Measurements from ENCODE around the gene MAN2B1.

Gene MAN2B1

GRCh38 chr19:12642506-12642905 lies 24.0 kb downstream of the MAN2B1 start:
- no peak overlapping the region for H3K4me3 ChIP-seq (ENCODE audit: low read depth, low read length)
- no peak overlapping the region for H3K27ac ChIP-seq
- in situ Hi-C loops (cut with HindIII; ENCODE audit: low pct_ligation_motif_present, low sequenced_read_pairs) = no loop called here
- DNase-seq = no peak
- H3K27me3 ChIP-seq (replicated peaks) = no peaks in the 10 kb centered on the region
- no peaks in the 10 kb centered on the region for H3K36me3 ChIP-seq (replicated peaks)
- no peak for TF ChIP-seq CTCF (IDR thresholded peaks at IDR 0.05; ENCODE audit: low read depth, low read length, missing control alignments)

- Histone ChIP-seq H3K27me3 (replicated peaks) (no peaks in the 10 kb centered on the region), H3K4me3 (ENCODE audit: low read depth, low read length) (no peak overlapping the region), H3K27ac (no peak overlapping the region), H3K36me3 (replicated peaks) (no peaks in the 10 kb centered on the region)
- no peak for DNase-seq
- no peak for TF ChIP-seq CTCF (IDR thresholded peaks at IDR 0.05; ENCODE audit: low read depth, low read length, missing control alignments)
- in situ Hi-C loops (cut with HindIII; ENCODE audit: low pct_ligation_motif_present, low sequenced_read_pairs) = no loop called here
Observed at GRCh38 chr19:12641456-12641855, 25.1 kb downstream of the MAN2B1 start.

- H3K27ac ChIP-seq = no peak overlapping the region
- in situ Hi-C loops (cut with HindIII; ENCODE audit: low pct_ligation_motif_present, low sequenced_read_pairs) = no loop called here
Observed at GRCh38 chr19:12639901-12640613, 26.5 kb downstream of the MAN2B1 start.

GRCh38 chr19:12638611-12639182 lies 27.8 kb downstream of the MAN2B1 start:
- Histone ChIP-seq H3K4me3 (ENCODE audit: low read depth, low read length) (no peak overlapping the region), H3K27ac (no peak overlapping the region), H3K36me3 (replicated peaks) (no peaks in the 10 kb centered on the region), H3K27me3 (replicated peaks) (no peaks in the 10 kb centered on the region)
- DNase-seq = no peak
- TF ChIP-seq CTCF (IDR thresholded peaks at IDR 0.05; ENCODE audit: low read depth, low read length, missing control alignments) = no peak
- in situ Hi-C loops (cut with HindIII; ENCODE audit: low pct_ligation_motif_present, low sequenced_read_pairs) = no loop called here

More at GRCh38 chr19:12639901-12640613, 26.5 kb downstream of the MAN2B1 start:
- no peaks in the 10 kb centered on the region for H3K36me3 ChIP-seq (replicated peaks)
- TF ChIP-seq CTCF (IDR thresholded peaks at IDR 0.05; ENCODE audit: low read depth, low read length, missing control alignments) = peak; percentile 87
- DNase-seq = peak; percentile 84
- peak overlapping the region; percentile 12 for H3K4me3 ChIP-seq (ENCODE audit: low read depth, low read length)
- no peaks in the 10 kb centered on the region for H3K27me3 ChIP-seq (replicated peaks)

- DNase-seq = no peak
- no peak overlapping the region for H3K4me3 ChIP-seq (ENCODE audit: low read depth, low read length)
- H3K27me3 ChIP-seq (replicated peaks) = no peaks in the 10 kb centered on the region
- in situ Hi-C loops (cut with HindIII; ENCODE audit: low pct_ligation_motif_present, low sequenced_read_pairs) = no loop called here
- H3K36me3 ChIP-seq (replicated peaks) = no peaks in the 10 kb centered on the region
- H3K27ac ChIP-seq = no peak overlapping the region
- TF ChIP-seq CTCF (IDR thresholded peaks at IDR 0.05; ENCODE audit: low read depth, low read length, missing control alignments) = no peak
Observed at GRCh38 chr19:12636631-12637030, 29.9 kb downstream of the MAN2B1 start.
